Activated CD4-positive, alpha-beta T cell treated with anti-CD3 and anti-CD28 coated beads, Interleukin-2, Interleukin-6, amounts not matched to agents 100 ng/mL and 50 ng/mL, durations not matched to agents 16 hours and 8 hours (primary cell): ENCODE measurements around the gene DOC2A.
"Not testable (repeated sequence)": the region's sequence is repeated elsewhere in the genome, so short reads cannot be mapped to it uniquely, and the experiment has no call there.

ENCODE experiments used
- DNase-seq: peaks from one replicate; pipeline ENCODE4 v3.0.0-alpha.2; 2020

DOC2A gene

GRCh38 chr16:30010844-30011713 is at the start of gene DOC2A:
Gene DOC2A, minus strand, starts transcription at chr16:30011027. Its CDS starts 805 bp downstream, at chr16:30010222.
- DNase-seq: no peak

GRCh38 chr16:30060346-30060745 is 49.5 kb upstream of the DOC2A start:
- DNase-seq: no peak

DNA sequence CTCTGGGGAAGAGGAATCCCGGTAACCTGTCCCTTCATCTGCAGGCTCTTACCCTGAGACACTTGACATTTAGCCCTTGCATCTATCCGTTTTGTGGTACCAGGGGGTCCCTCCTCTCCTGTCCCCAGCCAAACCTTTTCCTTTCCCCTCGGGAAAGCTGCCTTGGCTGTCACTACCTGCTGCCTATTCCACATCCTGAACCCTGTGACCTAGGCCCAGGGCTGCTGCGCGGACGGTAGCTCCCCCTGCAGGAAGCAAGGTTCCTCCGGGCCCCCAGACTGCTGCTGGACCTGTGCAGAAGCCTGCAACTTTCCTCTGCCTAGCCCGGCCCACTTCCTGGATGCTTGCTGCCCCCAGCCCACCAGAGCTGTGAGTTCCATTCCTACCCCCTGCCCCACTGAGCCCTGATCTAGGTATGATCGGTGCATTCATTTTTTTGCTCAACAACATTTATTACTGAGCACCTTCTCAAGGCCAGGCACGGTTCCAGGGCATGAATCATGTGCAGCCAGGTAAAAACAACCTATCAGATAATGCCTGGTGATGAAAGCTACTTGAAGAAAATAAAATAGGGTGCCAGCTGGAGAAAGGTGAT is 44.2 kb upstream of the DOC2A start:
- DNase-seq: peak; percentile 63

DNA sequence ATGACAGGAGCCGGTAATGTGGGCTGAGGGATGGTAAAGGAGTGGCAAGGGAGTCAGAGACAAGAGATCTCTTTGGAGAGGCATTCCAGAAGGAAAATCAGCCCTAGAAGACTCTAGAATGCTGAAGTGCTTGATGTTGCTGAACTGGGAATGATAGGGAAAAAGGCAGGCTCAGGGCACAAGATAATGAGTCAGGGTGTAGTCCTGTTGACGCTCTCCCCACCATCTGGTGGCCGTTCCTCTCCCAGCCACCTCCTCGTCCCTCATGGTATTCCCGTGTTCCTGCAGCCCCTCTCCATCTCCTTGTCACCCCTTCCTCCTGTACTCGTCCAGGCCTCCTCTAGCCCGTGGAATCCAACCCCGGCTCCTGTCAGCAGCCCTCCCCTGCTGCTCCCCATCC is 43.6 kb upstream of the DOC2A start:
- no peak for DNase-seq

- DNase-seq: no peak
Measured at GRCh38 chr16:30053376-30054015, 42.7 kb upstream of the DOC2A start.

GRCh38 chr16:30052671-30053372 is 42.0 kb upstream of the DOC2A start:
- DNase-seq: peak; percentile 96

GRCh38 chr16:30051518-30051917 is 40.7 kb upstream of the DOC2A start:
- no peak for DNase-seq

- DNase-seq: no peak
Measured at GRCh38 chr16:30049871-30050270, 39.0 kb upstream of the DOC2A start.

- DNase-seq: no peak
Measured at GRCh38 chr16:30046588-30046987, 35.8 kb upstream of the DOC2A start.

DNA sequence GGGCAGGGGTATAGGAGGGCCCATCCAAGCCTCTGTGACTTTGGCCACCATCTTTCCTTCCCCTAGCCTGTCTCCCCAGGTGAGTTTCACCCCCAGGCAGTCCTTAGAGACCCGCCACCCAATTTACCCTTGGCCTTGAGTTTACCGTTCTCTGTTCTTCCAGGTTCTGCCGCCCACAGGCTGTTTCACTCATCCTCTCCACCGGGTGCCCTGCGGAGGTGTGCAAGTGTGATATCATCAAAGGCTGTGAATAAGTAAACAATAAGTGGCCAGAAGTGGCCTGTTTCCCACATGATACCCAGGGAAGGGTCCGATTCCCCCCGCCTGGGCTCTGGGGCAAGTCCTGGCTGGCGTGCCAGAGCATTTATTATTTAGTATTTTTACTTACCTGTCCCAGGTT is 35.4 kb upstream of the DOC2A start:
- DNase-seq: no peak

- no peak for DNase-seq
Measured at GRCh38 chr16:30041841-30042240, 31.0 kb upstream of the DOC2A start.

- DNase-seq: not testable (repeated sequence)
Measured at GRCh38 chr16:30040690-30041089, 29.9 kb upstream of the DOC2A start.

GRCh38 chr16:30040221-30040620 is 29.4 kb upstream of the DOC2A start:
- no peak for DNase-seq

- DNase-seq: peak; percentile 24
Measured at GRCh38 chr16:30033270-30033669, 22.4 kb upstream of the DOC2A start.

- peak; percentile 81 for DNase-seq
Measured at GRCh38 chr16:30032083-30032819, 21.4 kb upstream of the DOC2A start.

- no peak for DNase-seq
Measured at GRCh38 chr16:30031477-30031918, 20.7 kb upstream of the DOC2A start.

- no peak for DNase-seq
Measured at GRCh38 chr16:30030841-30031413, 20.1 kb upstream of the DOC2A start, which contains the start of gene TLCD3B. Gene TLCD3B, minus strand, starts transcription at chr16:30031271. Its CDS starts 744 bp downstream, at chr16:30030527.

DNA sequence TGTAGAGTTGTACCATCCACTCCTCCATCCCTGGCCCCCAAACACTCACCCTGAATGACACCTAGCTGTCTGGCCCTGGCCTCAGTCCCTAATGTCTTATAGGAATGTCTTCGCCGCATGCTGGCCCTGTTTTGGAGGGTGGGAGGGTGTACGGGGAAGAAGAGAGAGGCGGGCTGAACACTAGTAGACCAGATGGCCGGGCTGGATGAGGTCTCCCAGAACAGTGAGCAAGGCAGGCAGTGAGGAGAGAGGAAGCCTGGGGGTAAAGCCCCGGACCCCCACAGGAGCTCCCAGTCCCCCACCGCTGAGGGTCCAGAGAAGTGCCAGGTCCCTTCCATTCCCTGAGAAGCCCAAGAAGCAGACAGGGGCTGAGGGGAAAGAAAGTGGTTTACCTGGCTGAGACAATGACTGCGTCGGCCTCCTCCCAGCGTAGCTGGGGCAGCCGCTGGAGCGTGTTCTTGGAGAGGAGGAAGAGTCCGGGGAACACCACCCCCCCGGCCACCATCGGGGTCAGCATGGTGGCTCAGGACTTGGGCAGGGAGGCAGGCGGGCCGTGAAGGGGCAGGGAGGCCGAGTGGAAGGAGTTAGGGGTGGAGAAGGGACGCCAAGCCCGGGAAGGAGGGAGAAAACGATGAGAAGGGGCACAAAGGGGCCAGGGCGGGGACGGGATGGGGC is 19.3 kb upstream of the DOC2A start:
- DNase-seq: no peak

DNA sequence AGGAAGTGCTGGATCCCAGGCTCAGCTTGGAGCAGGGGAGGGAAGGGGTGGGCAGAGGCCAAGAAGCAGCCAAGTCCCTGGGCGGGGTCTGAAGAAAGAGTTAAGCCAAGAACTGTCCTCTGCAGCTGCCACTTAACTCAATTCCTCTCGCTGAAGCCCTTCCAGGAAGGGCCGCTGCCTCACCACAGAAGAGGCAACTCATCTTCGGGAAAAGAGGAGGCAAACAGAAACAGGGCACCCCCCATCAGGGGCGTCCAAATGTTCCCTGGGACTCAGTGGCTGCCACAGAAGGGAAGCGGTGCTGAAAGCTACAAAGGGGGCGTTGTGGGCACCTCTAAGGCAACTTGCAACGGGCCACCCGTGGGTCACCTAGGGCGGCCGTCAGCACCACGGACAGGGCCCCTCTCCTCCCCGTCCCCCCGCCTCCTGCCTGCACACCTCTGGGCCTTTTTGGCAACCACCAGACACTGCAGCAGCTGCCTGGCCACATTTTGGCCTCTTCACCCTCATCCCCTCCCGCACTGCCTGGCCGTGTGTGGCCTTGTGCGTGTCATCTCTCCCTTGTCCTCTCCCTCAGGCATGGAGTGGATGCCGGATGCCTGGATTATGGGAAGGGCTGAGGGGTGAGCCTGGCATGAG is 17.7 kb upstream of the DOC2A start:
- no peak for DNase-seq

GRCh38 chr16:30027588-30028437 is 17.0 kb upstream of the DOC2A start:
- no peak for DNase-seq
